Measurements from ENCODE around the gene CGRRF1.

Gene CGRRF1

GRCh38 chr14:54501480-54501879, 8.2 kb upstream of the CGRRF1 start:
- Histone ChIP-seq H3K9ac (no peak overlapping the region), H3K4me2 (no peak overlapping the region)
- TF ChIP-seq Cebpa-rat (IDR thresholded peaks at IDR 0.05): no peak

DNA sequence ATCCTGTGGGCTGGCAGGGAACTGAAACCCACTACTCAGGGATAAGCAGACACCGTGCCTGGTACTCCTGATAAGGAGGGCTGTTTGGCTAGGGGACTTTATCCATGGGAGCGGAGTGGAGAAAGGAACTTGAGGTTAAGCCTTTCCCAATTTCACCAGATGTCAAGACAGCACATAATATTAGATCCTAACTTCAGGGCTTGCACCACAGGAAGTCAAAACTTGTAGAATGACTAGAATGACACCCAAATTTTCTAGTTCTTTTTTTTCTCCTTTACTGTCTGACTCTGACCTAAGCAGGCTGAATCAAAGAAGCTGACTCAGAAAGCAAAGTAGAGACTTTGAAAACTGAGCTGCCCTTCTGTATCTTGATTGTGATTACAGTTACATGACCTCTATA, 7.1 kb upstream of the CGRRF1 start:
- Histone ChIP-seq H3K9me3 (no peaks in the 10 kb centered on the region), H3K4me1 (no peaks in the 10 kb centered on the region), H3K27ac (no peak overlapping the region), H3K4me3 (no peak overlapping the region), H4K20me1 (no peaks in the 10 kb centered on the region), H3K4me2 (no peak overlapping the region), H3K9ac (no peak overlapping the region), H3K36me3 (no peaks in the 10 kb centered on the region), H3K27me3 (no peaks in the 10 kb centered on the region)
- no peak for TF ChIP-seq Cebpa-rat (IDR thresholded peaks at IDR 0.05)

More at GRCh38 chr14:54501480-54501879, 8.2 kb upstream of the CGRRF1 start:
- Histone ChIP-seq H3K4me3 (no peak overlapping the region), H3K36me3 (no peaks in the 10 kb centered on the region), H3K9me3 (no peaks in the 10 kb centered on the region), H4K20me1 (no peaks in the 10 kb centered on the region), H3K27ac (no peak overlapping the region), H3K27me3 (no peaks in the 10 kb centered on the region), H3K4me1 (no peaks in the 10 kb centered on the region)

DNA sequence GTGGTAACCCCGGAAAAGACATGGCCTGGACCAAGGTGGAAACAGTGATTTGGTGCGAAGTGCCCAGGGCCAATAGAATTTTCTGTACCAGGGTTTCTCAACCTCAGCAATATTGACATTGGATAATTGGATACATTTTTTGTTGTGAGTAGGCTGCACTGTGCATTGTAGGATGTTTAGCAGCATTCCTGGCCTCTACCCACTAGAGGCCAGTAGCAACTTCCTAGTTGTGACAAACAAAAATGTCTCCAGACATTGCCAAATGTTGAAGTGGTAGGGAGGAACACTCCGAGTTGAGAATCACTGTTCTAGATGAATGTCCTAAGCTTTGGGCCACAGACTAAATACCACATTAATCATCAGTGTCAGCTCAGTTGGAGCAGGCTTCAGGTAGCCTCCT, 6.2 kb upstream of the CGRRF1 start:
- Histone ChIP-seq H3K27me3 (no peaks in the 10 kb centered on the region), H3K4me1 (no peaks in the 10 kb centered on the region), H4K20me1 (no peaks in the 10 kb centered on the region), H3K9me3 (no peaks in the 10 kb centered on the region), H3K9ac (no peak overlapping the region), H3K4me2 (no peak overlapping the region), H3K36me3 (no peaks in the 10 kb centered on the region), H3K27ac (no peak overlapping the region), H3K4me3 (no peak overlapping the region)
- TF ChIP-seq Cebpa-rat (IDR thresholded peaks at IDR 0.05): no peak

GRCh38 chr14:54512393-54512792, 2.7 kb downstream of the CGRRF1 start:
- no peak for TF ChIP-seq Cebpa-rat (IDR thresholded peaks at IDR 0.05)
- peaks cover 14% of the 10 kb centered on the region for H3K36me3 ChIP-seq
- no peak overlapping the region for H3K27ac ChIP-seq
- peaks cover 14% of the 10 kb centered on the region for H3K4me1 ChIP-seq
- H3K9ac ChIP-seq: no peak overlapping the region
- no peak overlapping the region for H3K4me2 ChIP-seq
- no peaks in the 10 kb centered on the region; the same call in 1 of the 2 replicates for H4K20me1 ChIP-seq
- no peaks in the 10 kb centered on the region for H3K27me3 ChIP-seq
- no peak overlapping the region for H3K4me3 ChIP-seq
- peaks cover 24% of the 10 kb centered on the region for H3K9me3 ChIP-seq

- Histone ChIP-seq H3K4me3 (no peak overlapping the region), H3K9ac (no peak overlapping the region), H3K27me3 (no peaks in the 10 kb centered on the region), H4K20me1 (no peaks in the 10 kb centered on the region; the same call in 1 of the 2 replicates), H3K4me1 (peaks cover 12% of the 10 kb centered on the region), H3K27ac (no peak overlapping the region), H3K36me3 (peaks cover 24% of the 10 kb centered on the region), H3K9me3 (peaks cover 36% of the 10 kb centered on the region), H3K4me2 (no peak overlapping the region)
- no peak for TF ChIP-seq Cebpa-rat (IDR thresholded peaks at IDR 0.05)
Measured at GRCh38 chr14:54515670-54516069, 6.0 kb downstream of the CGRRF1 start.

DNA sequence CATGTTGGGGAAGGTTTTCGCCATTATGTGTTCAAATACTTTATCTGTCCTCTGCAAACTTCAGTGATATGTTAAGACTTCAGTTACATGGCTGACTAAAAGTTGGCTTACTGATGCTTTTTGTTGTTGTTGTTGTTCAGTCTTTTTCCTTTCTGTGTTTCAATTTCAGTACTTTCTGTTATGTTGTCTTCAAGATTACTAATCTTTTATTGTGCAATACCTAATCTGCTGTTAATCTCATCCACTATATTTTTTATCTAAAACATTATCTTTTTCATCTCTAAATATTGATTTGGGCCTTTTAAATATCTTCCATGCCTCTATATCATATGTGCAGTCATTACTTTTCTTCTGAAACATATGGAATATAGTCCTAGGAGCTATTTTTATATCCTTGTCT, 7.0 kb downstream of the CGRRF1 start:
- peaks cover 1% of the 10 kb centered on the region; the same call in 1 of the 2 replicates for H3K4me1 ChIP-seq
- TF ChIP-seq Cebpa-rat (IDR thresholded peaks at IDR 0.05): peak; percentile 32; the same call in 1 of the 2 replicates

DNA sequence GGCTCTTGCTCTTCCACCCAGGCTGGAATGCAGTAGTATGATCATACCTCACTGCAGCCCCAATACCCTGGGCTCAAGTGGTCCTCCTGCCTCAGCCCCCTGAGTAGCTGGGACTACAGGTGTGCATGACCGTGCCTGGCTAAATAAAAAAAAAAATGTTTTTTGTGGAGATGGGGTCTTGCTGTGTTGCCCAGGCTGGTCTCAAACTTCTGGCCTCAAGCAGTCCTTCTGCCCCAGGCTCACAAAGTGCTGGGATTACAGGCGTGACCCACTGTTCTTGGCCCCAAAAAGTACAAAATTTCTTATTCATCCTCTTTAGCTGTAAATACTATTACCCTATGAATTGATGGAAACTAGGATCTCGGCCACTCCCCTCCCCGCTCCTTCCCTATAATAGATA, 14.7 kb downstream of the CGRRF1 start:
- H3K4me1 ChIP-seq: no peaks in the 10 kb centered on the region
- peaks cover 46% of the 10 kb centered on the region for H3K36me3 ChIP-seq
- no peak for TF ChIP-seq Cebpa-rat (IDR thresholded peaks at IDR 0.05)
- no peak overlapping the region for H3K4me2 ChIP-seq
- H3K27me3 ChIP-seq: no peaks in the 10 kb centered on the region
- H3K27ac ChIP-seq: no peak overlapping the region
- H3K9ac ChIP-seq: no peak overlapping the region
- H3K9me3 ChIP-seq: no peaks in the 10 kb centered on the region
- no peak overlapping the region for H3K4me3 ChIP-seq
- no peaks in the 10 kb centered on the region for H4K20me1 ChIP-seq

More for the DNA sequence above, 7.0 kb downstream of the CGRRF1 start:
- Histone ChIP-seq H3K4me3 (no peak overlapping the region), H3K36me3 (peaks cover 24% of the 10 kb centered on the region), H3K27me3 (no peaks in the 10 kb centered on the region), H3K27ac (no peak overlapping the region), H3K9ac (no peak overlapping the region), H3K9me3 (peaks cover 36% of the 10 kb centered on the region), H3K4me2 (no peak overlapping the region), H4K20me1 (no peaks in the 10 kb centered on the region; the same call in 1 of the 2 replicates)

DNA sequence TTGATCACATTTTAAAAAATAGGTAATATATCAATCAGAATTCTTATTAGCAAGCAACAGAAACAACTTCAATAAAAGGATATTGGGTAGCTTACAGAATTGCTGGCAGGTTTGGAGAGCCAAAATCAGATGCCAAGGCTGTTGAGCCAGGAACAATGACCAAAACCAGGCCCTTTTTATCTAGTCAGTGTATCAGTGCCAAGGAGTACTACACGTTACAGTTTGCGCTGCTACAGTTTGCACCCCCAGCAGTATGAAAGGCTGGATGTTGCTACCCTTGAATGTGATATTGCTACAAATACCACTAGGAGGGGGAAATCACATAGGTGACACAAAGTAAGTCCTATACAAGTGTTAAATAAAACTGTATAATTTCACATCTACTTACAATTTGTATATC, 19.3 kb downstream of the CGRRF1 start:
- no peak for TF ChIP-seq Cebpa-rat (IDR thresholded peaks at IDR 0.05)
- Histone ChIP-seq H3K27ac (no peak overlapping the region), H4K20me1 (no peaks in the 10 kb centered on the region), H3K9ac (no peak overlapping the region), H3K4me1 (no peaks in the 10 kb centered on the region), H3K27me3 (no peaks in the 10 kb centered on the region), H3K9me3 (no peaks in the 10 kb centered on the region), H3K36me3 (peaks cover 33% of the 10 kb centered on the region), H3K4me2 (no peak overlapping the region), H3K4me3 (no peak overlapping the region)

GRCh38 chr14:54529811-54530210, 20.1 kb downstream of the CGRRF1 start:
- no peak overlapping the region for H3K4me2 ChIP-seq
- TF ChIP-seq Cebpa-rat (IDR thresholded peaks at IDR 0.05): no peak
- H3K36me3 ChIP-seq: peaks cover 28% of the 10 kb centered on the region
- no peaks in the 10 kb centered on the region for H3K9me3 ChIP-seq
- no peak overlapping the region for H3K27ac ChIP-seq
- H3K9ac ChIP-seq: no peak overlapping the region
- no peaks in the 10 kb centered on the region for H3K4me1 ChIP-seq
- H4K20me1 ChIP-seq: no peaks in the 10 kb centered on the region
- no peak overlapping the region for H3K4me3 ChIP-seq
- no peaks in the 10 kb centered on the region for H3K27me3 ChIP-seq

DNA sequence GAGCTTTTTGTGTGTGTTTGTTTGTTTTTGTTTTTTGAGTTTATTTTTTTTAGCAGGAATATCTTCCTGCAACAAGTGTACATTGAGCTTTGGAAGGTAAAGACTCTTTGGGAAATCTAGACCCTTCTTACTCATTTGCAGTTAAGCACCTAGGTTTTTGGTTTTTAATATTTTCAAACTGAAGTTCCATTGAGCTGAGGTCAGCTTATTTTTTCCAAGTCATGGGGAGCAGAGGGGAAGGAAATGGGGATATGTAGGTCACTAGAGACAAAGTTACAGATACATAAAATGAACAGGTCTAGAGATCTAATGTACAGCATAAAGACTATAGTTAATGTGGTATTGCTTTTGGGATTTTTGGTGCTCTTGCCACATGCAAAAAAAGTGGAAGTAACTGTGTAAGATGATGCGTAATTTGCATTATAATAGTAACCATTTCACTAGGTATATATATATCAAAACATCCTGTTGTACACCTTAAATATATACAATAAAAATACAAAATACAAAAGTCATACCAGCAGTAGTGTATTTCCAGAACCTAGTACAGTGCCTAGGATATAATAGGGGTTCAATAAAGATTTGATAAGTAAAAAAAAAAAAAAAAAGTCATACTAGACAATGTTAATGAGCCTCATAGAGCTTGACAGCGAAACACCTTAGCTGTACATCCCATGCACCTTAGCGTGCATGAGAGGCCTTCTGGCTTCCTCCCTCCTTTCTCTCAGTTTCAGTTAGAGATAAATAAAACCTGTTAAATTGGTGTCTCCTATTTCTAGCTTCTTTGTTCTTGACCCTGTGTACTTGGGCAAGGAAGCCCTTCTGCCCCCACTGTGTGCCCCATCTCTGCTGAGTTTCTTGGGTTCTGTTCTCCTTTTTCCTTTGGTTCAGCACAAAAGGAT, 22.7 kb downstream of the CGRRF1 start:
- Histone ChIP-seq H3K4me1 (no peaks in the 10 kb centered on the region), H3K9me3 (no peaks in the 10 kb centered on the region), H3K27me3 (no peaks in the 10 kb centered on the region), H4K20me1 (no peaks in the 10 kb centered on the region), H3K4me2 (no peak overlapping the region), H3K27ac (no peak overlapping the region), H3K9ac (no peak overlapping the region), H3K4me3 (no peak overlapping the region), H3K36me3 (peaks cover 15% of the 10 kb centered on the region)
- TF ChIP-seq Cebpa-rat (IDR thresholded peaks at IDR 0.05): no peak

All from BLaER1 (cell line).